SK-N-SH (cell line): ENCODE measurements around the gene PCNX2. TPM values are rescaled to one million over a fixed set of nuclear protein-coding genes. Genes with fewer than 3 reads are reported as not detected.

ENCODE experiments used
- CTCF ChIA-PET: fragments of 300-600, 350-600 bp; formaldehyde crosslinking; extraction: SDS; loops from one replicate; lab custom pipeline; 2021; lab: Yijun Ruan, JAX
- POLR2A ChIA-PET: fragments of 350-600 bp; sonication (Branson Sonifier 250); formaldehyde crosslinking; extraction: SDS; loops from one replicate; lab custom pipeline; 2020; ENCODE audit warnings: antibody characterized with exemption, inconsistent platforms; lab: Yijun Ruan, JAX
- DNase-seq: peaks from one replicate; pipeline ENCODE4 v3.0.0; 2012
- H2AFZ ChIP-seq: fragments of 200-600 bp; sonication (generic); 2 replicates; pipeline ENCODE4 v1.8.1; 2016; ENCODE audit warnings: antibody characterized with exemption, mild to moderate bottlenecking, low read depth
- H3F3A ChIP-seq: fragments of 200-600 bp; sonication (generic); replicated peaks from 2 replicates; pipeline ENCODE3; 2016; ENCODE audit warnings: antibody characterized with exemption, mild to moderate bottlenecking; ENCODE audit not compliant: insufficient read depth
- H3K27ac ChIP-seq, 2 experiments: fragments of 200-500 bp in 1 of 2; fragments of 200-600 bp in 1 of 2; sonication (Bioruptor generic) in 1 of 2; sonication (generic), shearing (Covaris generic) in 1 of 2; 2 replicates each; pipeline versions ENCODE4 v1.5.1 to v1.6.1; 2014 to 2016; ENCODE audit warnings: low read depth in 2 of 2, inconsistent platforms in 1 of 2, low read length in 1 of 2, mild to moderate bottlenecking in 1 of 2, mixed read lengths in 1 of 2
- H3K27me3 ChIP-seq: fragments of 200-600 bp; sonication (generic), shearing (Covaris generic); 2 replicates; pipeline ENCODE4 v1.6.1; 2016; ENCODE audit warnings: mixed run types; ENCODE audit not compliant: insufficient read depth
- H3K36me3 ChIP-seq, 2 experiments: fragments of 200-500 bp in 1 of 2; fragments of 200-600 bp in 1 of 2; sonication (Bioruptor generic) in 1 of 2; sonication (generic) in 1 of 2; replicated peaks in 1 of 2; 2 replicates each; pipeline versions ENCODE3 to v1.5.1; 2014 to 2016; ENCODE audit warnings: low read length in 1 of 2, mild to moderate bottlenecking in 1 of 2; ENCODE audit not compliant: insufficient read depth in 2 of 2, control insufficient read depth in 1 of 2
- H3K4me1 ChIP-seq, 2 experiments: fragments of 200-500 bp in 1 of 2; fragments of 200-600 bp in 1 of 2; sonication (Bioruptor generic) in 1 of 2; sonication (generic), shearing (Covaris generic) in 1 of 2; 2 replicates each; pipeline versions ENCODE4 v1.5.1 to v1.6.1; 2014 to 2016; ENCODE audit warnings: low read depth in 1 of 2, low read length in 1 of 2, mixed run types in 1 of 2; ENCODE audit not compliant: insufficient read depth in 2 of 2, control insufficient read depth in 1 of 2
- H3K4me2 ChIP-seq: fragments of 200-600 bp; sonication (generic), shearing (Covaris generic); 2 replicates; pipeline ENCODE4 v1.6.1; 2017; ENCODE audit warnings: mixed run types
- H3K4me3 ChIP-seq, 2 experiments: fragments of 200-500 bp in 1 of 2; fragments of 200-600 bp in 1 of 2; sonication (Bioruptor generic) in 1 of 2; sonication (generic), shearing (Covaris generic) in 1 of 2; 2 replicates each; pipeline versions ENCODE4 v1.5.1 to v1.8.1; 2014 to 2016; ENCODE audit warnings: low read depth in 2 of 2, inconsistent platforms in 1 of 2, low read length in 1 of 2, mild to moderate bottlenecking in 1 of 2, mixed read lengths in 1 of 2, moderate library complexity in 1 of 2
- H3K79me2 ChIP-seq: fragments of 200-600 bp; sonication (generic); 2 replicates; pipeline ENCODE4 v1.8.1; 2017; ENCODE audit warnings: mild to moderate bottlenecking; ENCODE audit not compliant: insufficient read depth
- H3K9ac ChIP-seq: fragments of 200-600 bp; sonication (generic); 2 replicates; pipeline ENCODE4 v1.6.1; 2017; ENCODE audit warnings: mixed run types
- H3K9me2 ChIP-seq: fragments of 200-600 bp; sonication (generic); 2 replicates; pipeline ENCODE4 v1.6.1; 2017; ENCODE audit warnings: mixed run types
- H3K9me3 ChIP-seq: fragments of 200-600 bp; sonication (generic); 2 replicates; pipeline ENCODE4 v1.6.1; 2017; ENCODE audit warnings: mixed run types, mild to moderate bottlenecking, moderate library complexity
- H4K20me1 ChIP-seq: fragments of 200-600 bp; sonication (generic); 2 replicates; pipeline ENCODE4 v1.6.1; 2017; ENCODE audit warnings: mild to moderate bottlenecking, mixed run types; ENCODE audit not compliant: insufficient read depth
- CHD2 ChIP-seq: fragments of 150-350 bp; IDR thresholded peaks from 2 replicates; pipeline ENCODE4 v1.6.1; 2018; ENCODE audit warnings: low read length; ENCODE audit not compliant: partially characterized antibody
- EP300 ChIP-seq, 2 experiments: IDR thresholded peaks; 2 replicates each; pipeline versions ENCODE4 v1.4.0 to v1.6.1; 2012; ENCODE audit warnings: borderline replicate concordance in 1 of 2, low read depth in 1 of 2, low read length in 1 of 2
- FOSL2 ChIP-seq: IDR thresholded peaks from 2 replicates; pipeline ENCODE4 v1.4.0; 2012; ENCODE audit warnings: low read depth, mild to moderate bottlenecking, moderate library complexity, borderline replicate concordance
- FOXJ3 ChIP-seq: sonication (generic); formaldehyde crosslinking; IDR thresholded peaks from 2 replicates; pipeline ENCODE4 v1.5.1; 2020; ENCODE audit warnings: mild to moderate bottlenecking, missing genetic modification reagents
- GABPA ChIP-seq: IDR thresholded peaks from 2 replicates; pipeline ENCODE4 v1.4.0; 2012; ENCODE audit warnings: low read depth, mild to moderate bottlenecking
- MEF2A ChIP-seq: IDR thresholded peaks from 2 replicates; pipeline ENCODE4 v1.4.0; 2012; ENCODE audit warnings: low read depth, borderline replicate concordance
- MXI1 ChIP-seq: IDR thresholded peaks from 2 replicates; pipeline ENCODE4 v1.6.1; 2012; ENCODE audit warnings: mild to moderate bottlenecking, low read depth, low read length, improper control_type of control experiment
- NFIC ChIP-seq: IDR thresholded peaks from 2 replicates; pipeline ENCODE4 v1.4.0; 2012; ENCODE audit warnings: borderline replicate concordance
- PBX3 ChIP-seq: IDR thresholded peaks from 2 replicates; pipeline ENCODE4; 2012
- POLR2AphosphoS5 ChIP-seq: IDR thresholded peaks from 2 replicates; pipeline ENCODE4 v1.6.1; 2012; ENCODE audit warnings: low read depth, low read length
- RAD21 ChIP-seq: IDR thresholded peaks from 2 replicates; pipeline ENCODE4 v1.6.1; 2012; ENCODE audit warnings: mild to moderate bottlenecking, low read length
- RCOR1 ChIP-seq: fragments of 150-350 bp; IDR thresholded peaks from 2 replicates; pipeline ENCODE4 v1.6.1; 2017; ENCODE audit warnings: antibody characterized with exemption, low read length
- RXRA ChIP-seq: IDR thresholded peaks from 2 replicates; pipeline ENCODE4 v1.4.0; 2012; ENCODE audit warnings: low read depth, mild to moderate bottlenecking, borderline replicate concordance
- TAF1 ChIP-seq: IDR thresholded peaks from 2 replicates; pipeline ENCODE4 v1.6.1; 2012; ENCODE audit warnings: low read depth, mild to moderate bottlenecking, low read length, moderate library complexity, borderline replicate concordance
- TEAD4 ChIP-seq: IDR thresholded peaks from 2 replicates; pipeline ENCODE4 v1.4.0; 2012; ENCODE audit warnings: mild to moderate bottlenecking, borderline replicate concordance; ENCODE audit not compliant: insufficient read depth
- YY1 ChIP-seq: IDR thresholded peaks from 2 replicates; pipeline ENCODE4 v1.4.0; 2012; ENCODE audit warnings: low read depth, mild to moderate bottlenecking
- whole genome bisulfite sequencing: methylation state at CpG from one replicate; pipeline ENCODE4 v1.1.6; 2017; ENCODE audit warnings: low lambda C conversion rate; 5-methylcytosine and 5-hydroxymethylcytosine counted together
- polyA plus RNA-seq, 3 experiments: library from polyadenylated mRNA; depleted of rRNA; stranded (reverse); fragments of >200 nt; gene quantifications; 2 replicates each; pipeline ENCODE4 v1.2.3, GENCODE V29; 2012
- TF ChIP-seq, protein P1 (sequence below): fragments of 150-350 bp; IDR thresholded peaks from 2 replicates; pipeline ENCODE4 v1.6.1; 2017; ENCODE audit warnings: antibody characterized with exemption, low read length, low read depth, borderline replicate concordance
- TF ChIP-seq, protein P2 (sequence below): IDR thresholded peaks from 2 replicates; pipeline ENCODE4 v1.4.0; 2012; ENCODE audit warnings: low read depth, borderline replicate concordance

The PCNX2 gene
- polyA plus RNA-seq, 1 of the 3 experiments (the other 2 are of a cell fraction), result 10.6 TPM

- H4K20me1 ChIP-seq, result no peaks in the 10 kb centered on the region
- ChIA-PET CTCF (interaction anchor here (0.6 to 1.6 kb wide), 3 partner anchors 9 to 180 kb away, joined by 3 to 4 read pairs (median 3); no protein-coding TSS in a partner anchor), POLR2A (interaction anchor here (1.2 kb wide), 1 partner anchor 19 kb away, joined by 3 read pairs; no protein-coding TSS in a partner anchor)
- 93% methylated on average over 4 of the region's 5 CpGs for WGBS
- no peak overlapping the region for H3K9ac ChIP-seq
- H3K4me2 ChIP-seq, result no peak overlapping the region
- H3K79me2 ChIP-seq, result no peaks in the 10 kb centered on the region
- no peaks in the 10 kb centered on the region for H3K9me2 ChIP-seq
- H3K4me3 ChIP-seq, result no peak overlapping the region
- no peak overlapping the region for H2AFZ ChIP-seq
- H3F3A ChIP-seq, result peaks cover 5% of the 10 kb centered on the region
- TF ChIP-seq RAD21 (no peak), RXRA (no peak), EP300 (IDR thresholded peaks at IDR 0.05; ENCODE audit: borderline replicate concordance in 1 of 2, low read depth in 1 of 2, low read length in 1 of 2) (no peak), TEAD4 (no peak), POLR2AphosphoS5 (no peak), NFIC (no peak), GABPA (no peak), MXI1 (no peak), YY1 (no peak), FOSL2 (no peak), RCOR1 (no peak), CHD2 (no peak), PBX3 (no peak), MEF2A (no peak), FOXJ3 (no peak), TAF1 (no peak)
- TF ChIP-seq, protein P1, sequence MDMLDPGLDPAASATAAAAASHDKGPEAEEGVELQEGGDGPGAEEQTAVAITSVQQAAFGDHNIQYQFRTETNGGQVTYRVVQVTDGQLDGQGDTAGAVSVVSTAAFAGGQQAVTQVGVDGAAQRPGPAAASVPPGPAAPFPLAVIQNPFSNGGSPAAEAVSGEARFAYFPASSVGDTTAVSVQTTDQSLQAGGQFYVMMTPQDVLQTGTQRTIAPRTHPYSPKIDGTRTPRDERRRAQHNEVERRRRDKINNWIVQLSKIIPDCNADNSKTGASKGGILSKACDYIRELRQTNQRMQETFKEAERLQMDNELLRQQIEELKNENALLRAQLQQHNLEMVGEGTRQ, result no peak
- TF ChIP-seq, protein P2, sequence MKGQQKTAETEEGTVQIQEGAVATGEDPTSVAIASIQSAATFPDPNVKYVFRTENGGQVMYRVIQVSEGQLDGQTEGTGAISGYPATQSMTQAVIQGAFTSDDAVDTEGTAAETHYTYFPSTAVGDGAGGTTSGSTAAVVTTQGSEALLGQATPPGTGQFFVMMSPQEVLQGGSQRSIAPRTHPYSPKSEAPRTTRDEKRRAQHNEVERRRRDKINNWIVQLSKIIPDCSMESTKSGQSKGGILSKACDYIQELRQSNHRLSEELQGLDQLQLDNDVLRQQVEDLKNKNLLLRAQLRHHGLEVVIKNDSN, result no peak
- H3K27me3 ChIP-seq, result no peaks in the 10 kb centered on the region
- no peaks in the 10 kb centered on the region for H3K9me3 ChIP-seq
- peaks cover 0 to 23% of the 10 kb centered on the region in 2 experiments for H3K36me3 ChIP-seq
- no peak overlapping the region for H3K27ac ChIP-seq
- DNase-seq, result no peak
- peaks cover 9 to 21% of the 10 kb centered on the region in 2 experiments; a peak in 3 of 4 replicates for H3K4me1 ChIP-seq
Observed at GRCh38 chr1:232986527-232986922, 309.0 kb downstream of the PCNX2 start.
